MCF 10A (cell line): ENCODE results near the gene RTL10. TPM values are rescaled to one million over a fixed set of nuclear protein-coding genes. Genes with fewer than 3 reads are reported as not detected.

Experiments used
- BruUV-seq: library from RNA; stranded (reverse); fragments of 400-500 nt; replicated peaks from 2 replicates; lab custom pipeline; 2021; lab: Mats Ljungman, UMichigan
- CTCF ChIA-PET: fragments of 300-600 bp; sonication (Branson Sonifier 250); formaldehyde crosslinking; extraction: SDS; loops from one replicate; lab custom pipeline; 2021; ENCODE audit warnings: antibody characterized with exemption, inconsistent platforms; lab: Yijun Ruan, JAX
- POLR2A ChIA-PET: fragments of 300-600, 350-650 bp; sonication (Branson Sonifier 250); formaldehyde crosslinking; extraction: SDS; loops from one replicate; lab custom pipeline; 2020; ENCODE audit warnings: antibody characterized with exemption, inconsistent platforms; lab: Yijun Ruan, JAX
- DNase-seq: peaks from one replicate; pipeline ENCODE4 v3.0.0-alpha.2; 2018; ENCODE audit not compliant: unreplicated experiment
- H3K27ac Mint-ChIP-seq: one replicate; pipeline ENCODE4 v1.8.0; 2022; ENCODE audit warnings: mild to moderate bottlenecking, low read depth, mixed read lengths; ENCODE audit not compliant: unreplicated experiment
- H3K27me3 Mint-ChIP-seq: one replicate; pipeline ENCODE4 v1.8.0; 2022; ENCODE audit warnings: mixed read lengths; ENCODE audit not compliant: insufficient read depth, unreplicated experiment
- H3K36me3 Mint-ChIP-seq: one replicate; pipeline ENCODE4 v1.8.0; 2022; ENCODE audit warnings: mild to moderate bottlenecking, moderate library complexity, mixed read lengths; ENCODE audit not compliant: insufficient read depth, unreplicated experiment
- H3K4me1 Mint-ChIP-seq: one replicate; pipeline ENCODE4 v1.8.0; 2022; ENCODE audit warnings: mixed read lengths; ENCODE audit not compliant: insufficient read depth, unreplicated experiment
- H3K4me3 Mint-ChIP-seq: one replicate; pipeline ENCODE4 v1.8.0; 2022; ENCODE audit warnings: mild to moderate bottlenecking, moderate library complexity, mixed read lengths; ENCODE audit not compliant: unreplicated experiment
- H3K9me3 Mint-ChIP-seq: one replicate; pipeline ENCODE4 v1.8.0; 2022; ENCODE audit warnings: mixed read lengths; ENCODE audit not compliant: unreplicated experiment
- CTCF ChIP-seq: fragments of 200-600 bp; IDR thresholded peaks from one replicate; pipeline ENCODE4 v1.8.0; 2022; ENCODE audit warnings: antibody characterized with exemption, mild to moderate bottlenecking; ENCODE audit not compliant: unreplicated experiment
- intact Hi-C: fragments of 100-400 bp; cut with micrococcal nuclease; formaldehyde crosslinking; loops from 2 replicates; pipeline ENCODE4 v1.14.1; 2022
- total RNA-seq: library from RNA; stranded (reverse); gene quantifications from 2 replicates; pipeline ENCODE4 v1.2.3, GENCODE V29; 2022

Gene RTL10
- total RNA-seq, 1 experiment from 2014 or later = 20.6 TPM

DNA sequence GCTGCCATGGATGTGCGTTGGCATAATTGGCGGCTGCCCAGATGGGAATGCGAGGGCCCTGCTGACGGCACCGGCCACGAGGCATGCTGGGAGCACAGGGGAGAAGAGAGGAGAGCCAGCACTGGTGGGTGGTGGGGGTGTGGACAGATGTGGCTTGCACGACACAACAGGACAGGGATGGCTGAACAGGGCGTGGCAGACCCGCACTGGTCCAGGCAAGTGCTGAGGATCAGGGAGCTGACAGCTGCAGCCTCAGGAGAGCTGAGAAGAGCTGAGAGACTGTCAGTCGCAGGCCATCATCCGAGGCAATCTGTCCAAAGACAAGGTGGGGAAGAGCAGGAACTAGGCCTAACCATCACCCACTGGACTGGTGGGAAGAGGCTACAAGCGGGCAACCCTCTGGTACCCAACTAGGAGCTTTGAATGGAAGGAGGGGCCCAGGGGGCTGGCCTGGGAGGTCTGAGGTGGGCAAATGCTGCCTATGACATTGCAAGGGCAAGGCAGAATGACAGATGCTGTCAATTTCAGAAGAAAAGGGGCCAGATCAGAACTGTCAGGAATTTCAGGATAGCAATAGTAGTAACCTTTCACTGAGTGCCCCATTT, 2.4 kb downstream of the RTL10 start:
- Mint-ChIP-seq H3K4me3 (peak overlapping the region; percentile 86), H3K4me1 (peaks cover 28% of the 10 kb centered on the region), H3K36me3 (peaks cover 38% of the 10 kb centered on the region), H3K27me3 (no peaks in the 10 kb centered on the region), H3K27ac (peak overlapping the region; percentile 86), H3K9me3 (no peaks in the 10 kb centered on the region)
- ChIA-PET CTCF (interaction anchor here (1.0 to 1.7 kb wide), 4 partner anchors 29 to 122 kb away, joined by 4 to 6 read pairs (median 4); no protein-coding TSS in a partner anchor), POLR2A (interaction anchor here (0.7 to 1.2 kb wide), 2 partner anchors 62 to 96 kb away, joined by 3 to 5 read pairs; no protein-coding TSS in a partner anchor)
- no peak for DNase-seq
- no peak for TF ChIP-seq CTCF
- intact Hi-C loops = no loop called here
- no TSS peak for BruUV-seq

- intact Hi-C loops = no loop called here
- H3K27ac Mint-ChIP-seq = peak overlapping the region; percentile 59
- no peak for DNase-seq
- H3K9me3 Mint-ChIP-seq = no peaks in the 10 kb centered on the region
- POLR2A ChIA-PET = interaction anchor here (0.5 to 1.3 kb wide), 4 partner anchors 17 to 95 kb away, joined by 3 to 5 read pairs (median 3); no protein-coding TSS in a partner anchor
- H3K4me1 Mint-ChIP-seq = peaks cover 28% of the 10 kb centered on the region
- no peak for TF ChIP-seq CTCF
- H3K27me3 Mint-ChIP-seq = no peaks in the 10 kb centered on the region
- no TSS peak for BruUV-seq
- peaks cover 38% of the 10 kb centered on the region for H3K36me3 Mint-ChIP-seq
- no peak overlapping the region for H3K4me3 Mint-ChIP-seq
- CTCF ChIA-PET = interaction anchor here (0.6 to 1.7 kb wide), 5 partner anchors 29 to 121 kb away, joined by 3 to 6 read pairs (median 4); no protein-coding TSS in a partner anchor
These were observed 3.1 kb downstream of the RTL10 start for GRCh38 chr22:19851291-19852176.

GRCh38 chr22:19850763-19851109, 3.9 kb downstream of the RTL10 start:
- H3K36me3 Mint-ChIP-seq = peaks cover 38% of the 10 kb centered on the region
- DNase-seq = no peak
- POLR2A ChIA-PET = interaction anchor here (1.3 to 1.4 kb wide), 2 partner anchors 18 to 26 kb away, joined by 3 to 4 read pairs; no protein-coding TSS in a partner anchor
- CTCF ChIA-PET = interaction anchor here (1.7 kb wide), 1 partner anchor 94 kb away, joined by 6 read pairs; no protein-coding TSS in a partner anchor
- intact Hi-C loops = no loop called here
- H3K4me3 Mint-ChIP-seq = no peak overlapping the region
- BruUV-seq = no TSS peak
- peaks cover 28% of the 10 kb centered on the region for H3K4me1 Mint-ChIP-seq
- H3K27me3 Mint-ChIP-seq = no peaks in the 10 kb centered on the region
- H3K9me3 Mint-ChIP-seq = no peaks in the 10 kb centered on the region
- no peak for TF ChIP-seq CTCF
- H3K27ac Mint-ChIP-seq = peak overlapping the region; percentile 59
